Measurements from ENCODE around the gene OOSP2. TPM values are rescaled to one million over a fixed set of nuclear protein-coding genes. Genes with fewer than 3 reads are reported as not detected.

OOSP2 gene
- total RNA-seq, 1 experiment from 2014 or later = not detected

GRCh38 chr11:60080535-60080934 lies 40.3 kb downstream of the OOSP2 start:
- no peak overlapping the region for H4K5ac ChIP-seq (ENCODE audit: insufficient read length, low read depth, low read length)
- no peak overlapping the region for H3K4ac ChIP-seq (ENCODE audit: low read depth, low read length)
- H3K23ac ChIP-seq (ENCODE audit: insufficient read length, low read depth, low read length) = no peak overlapping the region
- no peaks in the 10 kb centered on the region for H3K4me1 ChIP-seq (ENCODE audit: insufficient read depth, low read length)
- WGBS (ENCODE audit: extremely low coverage, insufficient read length, low lambda C conversion rate) = no CpG with 5 or more reads among the region's 3 CpGs
- no peak overlapping the region for H2BK15ac ChIP-seq (ENCODE audit: low read depth, low read length)
- no peaks in the 10 kb centered on the region for H3K27me3 ChIP-seq (ENCODE audit: insufficient read depth, low read length)
- no peaks in the 10 kb centered on the region for H3K9me3 ChIP-seq (ENCODE audit: control insufficient read depth, low read depth, low read length)
- no peaks in the 10 kb centered on the region; the same call in 1 of the 2 replicates for H3K27me3 Mint-ChIP-seq (ENCODE audit: low read depth)
- no peaks in the 10 kb centered on the region for H3K79me2 ChIP-seq (ENCODE audit: insufficient read depth, low read length)
- H2AFZ ChIP-seq (ENCODE audit: low read length) = no peak overlapping the region
- no peak overlapping the region for H3K14ac ChIP-seq (ENCODE audit: insufficient read depth, low read length)
- no peak overlapping the region for H2BK12ac ChIP-seq (ENCODE audit: insufficient read length, low read depth, low read length)
- H2BK120ac ChIP-seq (ENCODE audit: low read depth, low read length, poor library complexity, severe bottlenecking) = no peak overlapping the region
- peaks cover 0 to 5% (median 0%) of the 10 kb centered on the region in 3 experiments; a peak in 1 of 7 replicates for H3K36me3 Mint-ChIP-seq (ENCODE audit: insufficient read depth in 1 of 3, low read depth in 3 of 3)
- H3K27ac Mint-ChIP-seq = no peak overlapping the region
- no peak overlapping the region for H3K9ac ChIP-seq (ENCODE audit: extremely low read depth, insufficient read length, low read length)
- H3T11ph ChIP-seq (ENCODE audit: low read length) = no peak overlapping the region
- peaks cover 2 to 6% of the 10 kb centered on the region in 2 experiments; a peak in 2 of 5 replicates for H3K9me3 Mint-ChIP-seq
- no peak overlapping the region for H3K18ac ChIP-seq (ENCODE audit: insufficient read length, low read depth, low read length)
- no peak overlapping the region for H3K56ac ChIP-seq (ENCODE audit: insufficient read length, low read depth, low read length)
- no peak overlapping the region for H2BK5ac ChIP-seq (ENCODE audit: insufficient read length, low read length)
- no peaks in the 10 kb centered on the region for H4K20me1 ChIP-seq (ENCODE audit: control insufficient read depth, insufficient read depth, insufficient read length)
- H4K8ac ChIP-seq (replicated peaks; ENCODE audit: insufficient read length, low read depth, low read length) = no peak overlapping the region
- DNase-seq = no peak
- no peak overlapping the region for H3K27ac ChIP-seq (ENCODE audit: insufficient read length, low read depth, low read length)
- H2AK5ac ChIP-seq (ENCODE audit: insufficient read length, low read length) = no peak overlapping the region
- no peaks in the 10 kb centered on the region for H3K79me1 ChIP-seq (ENCODE audit: insufficient read depth, low read depth, low read length, poor library complexity, severe bottlenecking)
- H3K4me3 Mint-ChIP-seq = no peak overlapping the region
- no peaks in the 10 kb centered on the region for H3K4me1 Mint-ChIP-seq
- TF ChIP-seq CTCF (conservative IDR thresholded peaks at IDR 0.05) = no peak
- H4K91ac ChIP-seq (ENCODE audit: insufficient read length, low read depth, low read length) = no peak overlapping the region
- no peak overlapping the region for H2BK20ac ChIP-seq (ENCODE audit: low read depth, low read length, poor library complexity, severe bottlenecking)
- no peaks in the 10 kb centered on the region for H3K23me2 ChIP-seq (ENCODE audit: insufficient read length, low read depth, low read length, poor library complexity, severe bottlenecking)
- no peak overlapping the region for H3K4me2 ChIP-seq (ENCODE audit: insufficient read depth, insufficient read length, low read length)

Measured in H9 (cell line).